Fibroblast of skin of right quadriceps (primary cell): ENCODE results near the gene CC2D2B.
A peak's percentile ranks its signal among the peaks of the same experiment; 100 is the strongest.
"Not testable (repeated sequence)": the region's sequence is repeated elsewhere in the genome, so short reads cannot be mapped to it uniquely, and the experiment has no call there.

ENCODE experiments used
- DNase-seq: peaks from one replicate; pipeline ENCODE4 v3.0.0-alpha.2; 2013

The CC2D2B gene

GRCh38 chr10:95909561-95909960, 1.8 kb downstream of the CC2D2B start:
- DNase-seq, result no peak

- not testable (repeated sequence) for DNase-seq
These were observed 8.3 kb downstream of the CC2D2B start for GRCh38 chr10:95916039-95916438.

GRCh38 chr10:95920798-95921426, 13.1 kb downstream of the CC2D2B start:
- no peak for DNase-seq

DNA sequence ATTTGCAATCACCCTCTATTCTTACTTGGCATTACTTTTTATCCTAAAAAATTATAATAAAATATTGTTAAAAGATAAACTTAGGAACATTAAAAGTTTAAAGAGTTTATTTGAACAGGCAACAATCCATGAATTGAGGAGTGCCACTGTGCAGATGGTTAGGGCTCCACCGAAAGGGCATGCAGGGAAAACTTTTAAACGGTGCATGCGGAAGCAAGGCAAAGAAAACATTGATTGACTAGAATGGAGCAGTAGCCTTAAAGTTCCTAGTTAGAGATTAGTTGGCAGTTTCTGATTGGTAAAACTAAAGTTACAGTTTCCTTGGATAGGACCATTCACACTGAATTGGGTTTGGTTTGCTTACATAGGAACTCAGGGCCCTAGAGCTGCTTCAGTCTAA, 17.3 kb downstream of the CC2D2B start:
- DNase-seq, result no peak

DNA sequence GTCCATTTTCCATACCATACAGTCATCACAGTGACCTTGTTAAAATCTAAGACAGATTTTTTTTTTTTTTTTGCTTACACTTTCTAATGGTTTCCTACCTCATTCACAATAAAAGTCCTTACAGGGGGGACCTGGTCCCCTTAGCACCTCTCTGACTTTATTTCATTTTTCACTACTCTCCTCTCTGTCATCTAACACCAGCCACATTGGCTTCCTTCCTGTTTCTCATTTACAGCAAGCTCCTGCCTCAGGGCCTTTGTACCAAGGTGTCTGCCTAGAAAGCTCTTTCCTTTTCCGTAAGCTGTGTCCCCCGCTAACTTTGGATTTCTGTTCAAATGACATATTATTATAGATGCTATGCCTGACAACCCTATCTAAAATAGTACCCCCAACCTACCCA, 27.7 kb downstream of the CC2D2B start:
- DNase-seq, result no peak

- no peak for DNase-seq
These were observed 33.3 kb downstream of the CC2D2B start for GRCh38 chr10:95941115-95941514.

DNA sequence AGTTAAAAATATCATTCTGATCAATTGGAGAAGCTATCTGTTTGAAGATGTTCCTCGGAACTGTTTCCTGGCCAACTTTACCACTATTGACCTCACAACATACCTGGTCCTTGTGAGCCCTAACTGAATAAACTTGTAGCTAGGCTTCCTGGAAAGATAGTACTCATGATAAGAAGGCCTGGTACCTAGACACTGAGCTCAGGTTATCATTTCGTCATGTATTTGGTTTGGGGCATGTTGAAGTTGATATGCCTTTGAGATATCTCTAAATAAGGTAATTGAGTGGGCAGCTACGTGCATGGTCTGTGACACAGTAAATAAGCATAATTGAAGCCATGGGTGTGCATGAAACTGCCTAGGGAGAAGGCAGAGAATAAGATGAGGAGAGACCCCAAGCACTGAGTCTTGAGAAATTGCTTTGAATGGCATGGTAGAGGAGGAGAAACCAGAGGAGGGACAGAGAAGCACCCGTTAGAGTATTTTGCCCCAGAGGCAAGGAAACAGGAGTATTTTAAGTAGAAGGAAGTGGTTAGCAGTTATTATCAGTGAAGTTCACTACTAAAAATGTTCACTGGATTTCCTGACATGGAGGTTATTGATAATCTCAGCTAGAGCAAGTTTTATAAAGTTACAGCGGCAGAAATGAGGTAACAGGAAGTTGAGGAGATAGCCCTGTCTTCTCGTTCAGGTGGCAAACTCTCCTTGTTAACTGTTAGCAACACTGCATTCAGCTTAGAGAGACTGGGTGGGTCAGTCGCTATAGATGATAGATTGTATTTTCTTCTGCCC, 55.6 kb downstream of the CC2D2B start:
- DNase-seq, result no peak

DNA sequence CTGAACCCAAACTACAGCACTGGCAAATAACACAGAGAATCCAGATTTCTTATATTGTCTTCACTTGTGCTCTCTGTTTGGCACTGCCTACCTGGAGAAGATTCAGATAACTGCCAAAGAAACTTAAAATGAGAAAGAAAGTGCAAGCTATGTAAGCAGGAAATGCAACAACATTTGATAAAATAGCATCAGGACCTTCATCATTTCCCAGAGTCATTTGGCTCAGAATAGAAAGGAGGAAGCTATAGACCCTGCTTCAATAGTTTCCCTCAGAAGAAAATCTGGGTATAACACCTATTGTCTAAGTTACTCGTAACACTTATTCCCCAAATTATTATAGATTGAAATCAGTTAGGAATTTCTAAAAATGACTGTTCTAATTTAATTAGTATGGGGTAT, 56.2 kb downstream of the CC2D2B start:
- no peak for DNase-seq

DNA sequence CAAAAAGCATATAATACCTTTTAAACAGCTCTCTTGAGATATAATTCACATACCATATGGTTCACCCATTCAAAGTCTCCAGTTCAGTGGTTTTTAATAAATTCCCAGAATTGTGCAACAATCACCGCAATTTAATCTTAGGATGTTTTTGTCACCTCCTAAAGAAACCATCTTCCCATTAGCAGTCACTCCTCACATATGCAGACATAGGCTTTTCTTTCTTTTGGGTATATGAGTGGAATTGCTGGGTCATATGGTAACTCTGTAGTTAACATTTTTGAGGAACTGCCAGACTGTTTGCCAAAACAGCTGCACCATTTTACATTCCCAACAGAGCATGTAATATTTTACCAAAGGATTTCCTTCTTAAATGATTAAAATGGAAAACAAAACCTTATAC, 57.0 kb downstream of the CC2D2B start:
- peak; percentile 19 for DNase-seq

DNA sequence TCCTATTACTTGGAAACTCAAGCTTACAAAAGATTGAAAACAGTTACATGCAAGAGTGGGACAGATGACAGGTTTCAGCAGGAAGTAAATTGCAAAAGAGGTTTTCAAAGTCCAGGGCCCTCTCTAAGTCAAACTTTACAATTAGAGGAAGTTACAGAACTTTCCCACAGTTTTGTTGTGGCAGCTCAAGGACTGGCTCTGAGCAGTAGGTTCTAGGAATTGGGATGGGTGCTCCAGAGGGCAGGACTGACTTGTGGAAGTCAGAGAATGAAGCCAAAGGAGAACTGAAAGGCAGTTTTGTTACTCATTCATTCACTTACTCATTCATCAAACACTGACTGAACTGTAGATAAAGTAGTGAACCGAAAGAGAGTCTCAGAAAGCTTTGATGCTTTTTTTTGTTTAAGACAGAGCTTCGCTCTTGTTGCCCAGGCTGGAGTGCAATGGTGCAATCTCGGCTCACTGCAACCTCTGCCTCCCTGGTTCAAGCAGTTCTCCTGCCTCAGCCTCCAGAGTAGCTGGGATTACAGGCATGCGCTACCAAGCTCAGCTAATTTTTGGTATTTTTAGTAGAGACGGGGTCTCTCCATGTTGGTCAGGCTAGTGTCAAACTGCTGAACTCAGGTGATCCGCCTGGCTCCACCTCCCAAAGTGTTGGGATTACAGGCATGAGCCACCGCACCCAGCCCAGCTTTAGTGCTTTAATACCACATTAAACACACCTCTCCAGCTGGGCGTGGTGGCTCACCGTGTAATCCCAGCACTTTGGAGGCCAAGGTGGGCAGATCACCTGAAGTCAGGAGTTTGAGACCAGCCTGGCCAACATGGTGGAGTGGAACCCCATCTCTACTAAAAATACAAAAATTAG, 68.8 kb downstream of the CC2D2B start:
- DNase-seq, result no peak

GRCh38 chr10:95982200-95982599, 74.4 kb downstream of the CC2D2B start:
- DNase-seq, result no peak

- DNase-seq, result no peak
These were observed 80.1 kb downstream of the CC2D2B start for GRCh38 chr10:95987685-95988426.

DNA sequence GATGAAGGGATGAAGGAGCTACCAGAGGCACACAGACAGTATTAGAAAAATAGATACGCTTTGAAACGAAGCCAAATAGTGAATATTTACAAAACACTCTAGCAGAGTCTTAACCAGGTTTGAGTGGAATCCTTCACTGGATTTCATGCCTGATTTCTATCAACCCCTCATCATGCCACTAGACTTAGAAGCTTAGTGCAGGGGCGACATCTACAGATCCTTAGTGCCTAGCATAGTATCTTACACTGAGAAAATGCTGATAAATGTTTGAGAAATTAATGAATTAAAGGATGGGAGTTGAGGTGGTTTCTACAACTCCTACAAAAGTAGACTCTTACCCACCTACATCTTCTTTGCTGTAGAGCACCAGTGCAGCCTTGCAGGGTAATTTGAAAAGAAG, 80.9 kb downstream of the CC2D2B start:
- no peak for DNase-seq

DNA sequence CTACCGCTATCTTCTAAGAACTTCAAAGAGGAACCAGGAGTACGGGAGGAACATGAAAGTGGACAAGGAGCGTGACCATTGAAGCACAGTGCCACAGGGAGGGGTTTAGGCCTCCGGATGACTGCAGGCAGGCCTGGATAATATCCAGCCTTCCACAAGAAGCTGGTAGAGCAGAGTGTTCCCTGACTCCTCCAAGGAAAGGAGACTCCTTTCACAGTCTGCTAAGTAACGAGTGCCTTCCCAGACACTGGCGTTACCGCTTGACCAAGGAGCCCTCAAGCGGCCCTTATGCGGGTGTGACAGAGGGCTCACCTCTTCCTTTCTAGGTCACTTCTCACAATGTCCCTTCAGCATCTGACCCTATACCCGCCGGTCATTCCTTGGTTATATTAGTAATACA, 86.6 kb downstream of the CC2D2B start:
- not testable (repeated sequence) for DNase-seq

DNA sequence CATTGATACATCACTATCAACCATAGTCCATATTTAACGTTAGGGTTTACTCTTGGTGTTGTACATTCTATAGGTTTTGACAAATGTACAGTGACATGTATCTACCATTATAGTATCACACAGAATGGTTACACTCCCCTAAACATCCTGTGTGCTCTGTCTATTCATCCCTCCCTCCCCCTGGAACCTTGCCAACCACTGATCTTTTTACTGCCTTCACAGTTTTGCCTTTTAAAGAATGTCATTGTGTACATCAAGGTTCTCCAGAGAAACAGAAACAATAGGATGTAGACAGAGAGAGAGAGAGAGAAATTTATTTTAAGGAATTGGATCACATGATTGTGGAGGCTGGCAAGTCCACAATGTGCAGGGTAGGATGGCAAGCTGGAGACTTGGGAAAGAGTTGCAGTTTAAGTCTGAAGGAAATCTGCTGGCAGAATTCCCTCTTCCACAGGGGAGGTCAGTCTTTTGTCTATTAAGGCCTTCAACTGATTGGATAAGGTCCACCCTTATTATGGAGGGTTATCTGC, 90.5 kb downstream of the CC2D2B start:
- DNase-seq, result no peak

DNA sequence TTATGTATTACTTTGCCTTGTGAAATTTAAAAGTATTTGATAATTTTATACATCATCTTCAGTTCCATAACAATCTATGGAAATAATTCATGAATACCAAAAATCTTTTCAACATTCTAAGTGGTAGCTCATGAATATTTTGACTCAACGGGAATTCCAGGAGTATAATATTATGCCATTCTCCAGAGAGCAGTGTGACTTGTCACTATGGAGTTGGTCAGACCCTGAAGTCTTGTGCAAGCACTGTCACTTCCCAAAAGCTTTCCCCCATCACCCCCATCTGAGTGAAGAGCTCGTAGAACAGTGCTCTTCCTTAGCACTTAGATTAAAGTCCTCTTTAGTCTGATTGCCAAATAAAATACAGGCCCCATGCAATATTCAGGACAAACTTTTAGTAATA, 106.2 kb downstream of the CC2D2B start:
- no peak for DNase-seq

- no peak for DNase-seq
These were observed 106.8 kb downstream of the CC2D2B start for GRCh38 chr10:96014473-96015102.

DNA sequence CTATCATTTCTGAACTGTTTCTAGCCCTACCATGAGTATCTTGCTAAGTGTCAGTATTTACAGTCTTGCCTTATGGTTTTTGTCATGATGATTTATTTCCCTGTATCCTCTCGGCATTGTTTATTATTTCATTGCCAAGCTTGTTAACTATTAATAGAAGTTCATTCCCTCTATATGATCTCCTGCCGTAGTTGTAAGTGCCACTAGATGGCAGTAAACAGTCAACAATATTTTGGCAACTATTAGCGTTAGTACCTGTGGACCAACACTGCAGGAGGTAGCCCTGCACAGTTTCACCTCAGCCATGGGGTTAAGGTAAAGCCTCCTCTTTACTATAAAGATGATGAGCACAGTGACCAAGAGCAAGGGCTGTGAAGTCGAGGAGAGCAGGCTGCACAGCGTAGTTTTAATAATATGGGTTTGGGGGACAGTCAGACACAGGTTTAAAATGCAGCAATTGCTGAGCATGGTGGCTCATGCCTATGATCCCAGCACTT, 109.5 kb downstream of the CC2D2B start:
- peak; percentile 53 for DNase-seq

GRCh38 chr10:96021332-96021731, 113.6 kb downstream of the CC2D2B start:
- DNase-seq, result no peak

DNA sequence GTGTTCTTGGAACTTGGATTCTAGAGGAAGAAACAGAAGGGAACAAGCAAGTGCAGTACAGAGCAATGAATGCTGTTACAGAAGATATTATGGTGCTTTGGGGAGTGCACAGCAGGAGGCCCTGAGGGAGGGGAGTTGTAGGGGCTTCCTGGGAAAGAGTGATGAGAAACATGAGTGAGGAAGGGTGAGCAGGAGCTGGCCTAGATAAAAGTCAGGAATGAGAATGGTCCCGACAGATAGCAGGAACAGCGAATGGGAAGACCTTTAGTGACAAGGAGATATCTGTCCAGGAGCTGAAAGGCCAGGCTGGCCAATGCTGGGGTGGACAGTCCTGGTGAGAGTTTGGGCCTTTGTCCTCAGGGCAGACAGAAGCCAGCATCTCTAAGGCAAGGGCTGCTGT, 115.0 kb downstream of the CC2D2B start:
- no peak for DNase-seq

DNA sequence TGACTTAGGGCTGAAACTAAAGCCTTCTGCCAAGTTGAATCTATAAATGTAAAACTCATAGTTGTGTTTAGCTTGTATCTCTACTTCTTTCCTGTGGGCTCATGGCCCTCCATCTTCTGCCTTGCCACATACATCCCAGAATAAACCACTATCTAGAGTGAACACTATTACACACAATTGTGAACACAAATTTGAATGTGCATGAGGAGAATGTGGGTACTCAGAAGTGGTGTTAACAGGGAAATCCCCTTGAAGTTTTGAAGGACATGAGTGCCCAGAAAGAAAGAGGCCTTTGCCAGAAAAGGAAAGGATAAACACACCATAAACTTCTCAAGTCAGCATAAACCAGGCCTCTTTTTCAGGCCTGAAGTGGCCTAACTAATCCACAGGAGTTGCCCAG, 115.4 kb downstream of the CC2D2B start:
- no peak for DNase-seq

DNA sequence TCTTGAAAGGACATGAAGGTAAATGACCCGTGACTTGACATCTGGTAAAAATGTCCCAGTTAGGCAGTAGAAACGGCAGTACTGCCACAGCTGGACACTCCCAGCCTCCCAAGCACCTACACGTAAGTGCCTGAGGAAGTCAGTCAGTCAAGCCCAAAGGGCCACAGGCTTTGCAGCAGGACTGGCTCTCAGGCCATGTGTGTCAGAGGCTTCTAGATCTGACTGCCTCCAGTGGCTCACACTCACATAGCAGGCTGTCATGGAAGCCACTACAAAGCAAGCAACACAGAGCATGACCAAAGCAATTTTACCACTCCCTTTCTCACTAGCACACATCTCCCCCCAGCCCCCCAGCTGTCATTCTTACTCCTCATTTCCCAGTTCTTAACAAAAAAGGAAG, 117.8 kb downstream of the CC2D2B start:
- DNase-seq, result peak; percentile 1
